Activated naive CD4-positive, alpha-beta T cell treated with anti-CD3 and anti-CD28 coated beads, Interleukin-2, amount 50 U/mL, for 16 hours (primary cell): ENCODE measurements around the gene UBAC1.
A peak's percentile ranks its signal among the peaks of the same experiment; 100 is the strongest.
"Not testable (repeated sequence)": the region's sequence is repeated elsewhere in the genome, so short reads cannot be mapped to it uniquely, and the experiment has no call there.

ENCODE experiments used
- DNase-seq: peaks from one replicate; pipeline ENCODE4 v3.0.0-alpha.2; 2020

Gene UBAC1

GRCh38 chr9:135920256-135920930 is 40.8 kb downstream of the UBAC1 start:
- no peak for DNase-seq

GRCh38 chr9:135919318-135919890 is 41.8 kb downstream of the UBAC1 start:
- no peak for DNase-seq

- DNase-seq = not testable (repeated sequence)
These were observed 44.9 kb downstream of the UBAC1 start for GRCh38 chr9:135916227-135916626.

GRCh38 chr9:135914921-135915320 is 46.3 kb downstream of the UBAC1 start:
- DNase-seq = no peak

GRCh38 chr9:135911233-135911632 is 49.9 kb downstream of the UBAC1 start:
- DNase-seq = not testable (repeated sequence)

GRCh38 chr9:135910757-135911156 is 50.4 kb downstream of the UBAC1 start:
- no peak for DNase-seq

GRCh38 chr9:135910216-135910615 is 51.0 kb downstream of the UBAC1 start:
- no peak for DNase-seq

- no peak for DNase-seq
These were observed 51.8 kb downstream of the UBAC1 start for GRCh38 chr9:135909371-135909770.

- DNase-seq = no peak
These were observed 52.4 kb downstream of the UBAC1 start for GRCh38 chr9:135908754-135909204.

- peak; percentile 33 for DNase-seq
These were observed 53.0 kb downstream of the UBAC1 start for GRCh38 chr9:135908093-135908753.

GRCh38 chr9:135907431-135908092 is 53.6 kb downstream of the UBAC1 start, which contains the start of gene CAMSAP1:
TSS of gene CAMSAP1 (minus strand) at chr9:135907546. CDS start at chr9:135907159, 387 bp downstream.
- DNase-seq = peak; percentile 91

- DNase-seq = no peak
These were observed 54.2 kb downstream of the UBAC1 start for GRCh38 chr9:135907006-135907430.

- no peak for DNase-seq
These were observed 54.7 kb downstream of the UBAC1 start for GRCh38 chr9:135906291-135907005.

- peak; percentile 85 for DNase-seq
These were observed 55.6 kb downstream of the UBAC1 start for GRCh38 chr9:135905380-135906258.

GRCh38 chr9:135903786-135904520 is 57.2 kb downstream of the UBAC1 start:
- no peak for DNase-seq

- DNase-seq = no peak
These were observed 57.9 kb downstream of the UBAC1 start for GRCh38 chr9:135903358-135903656.

GRCh38 chr9:135902655-135903357 is 58.4 kb downstream of the UBAC1 start:
- DNase-seq = no peak

- no peak for DNase-seq
These were observed 59.3 kb downstream of the UBAC1 start for GRCh38 chr9:135901826-135902225.

GRCh38 chr9:135901031-135901758 is 60.0 kb downstream of the UBAC1 start:
- DNase-seq = no peak
